Brain pericyte (primary cell): ENCODE results near the gene SIGLEC1.

Source experiments
- DNase-seq: peaks from one replicate; pipeline ENCODE4 v3.0.0-alpha.2; 2012; ENCODE audit warnings: low read depth, low spot score

The SIGLEC1 gene

DNA sequence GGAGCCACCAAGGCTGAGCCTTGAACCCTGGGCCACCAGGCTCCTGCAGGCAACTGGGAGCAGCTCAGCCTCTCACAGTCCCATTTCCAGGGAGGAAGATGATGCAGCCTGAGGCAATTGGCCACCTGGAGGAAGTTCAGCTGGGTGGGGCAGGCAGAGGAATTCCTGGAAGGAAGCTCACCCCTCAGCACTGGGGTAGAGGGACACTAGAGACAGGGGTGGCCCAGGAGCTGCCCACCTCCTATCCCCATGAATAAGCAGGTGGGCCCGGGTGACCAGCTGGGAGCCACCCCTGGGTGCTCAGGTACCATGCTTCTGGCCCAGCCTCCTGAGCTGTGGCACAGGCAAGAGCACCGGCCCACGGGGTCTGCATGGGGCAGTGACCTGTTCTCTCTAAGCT lies 16.5 kb upstream of the SIGLEC1 start:
- no peak for DNase-seq

DNA sequence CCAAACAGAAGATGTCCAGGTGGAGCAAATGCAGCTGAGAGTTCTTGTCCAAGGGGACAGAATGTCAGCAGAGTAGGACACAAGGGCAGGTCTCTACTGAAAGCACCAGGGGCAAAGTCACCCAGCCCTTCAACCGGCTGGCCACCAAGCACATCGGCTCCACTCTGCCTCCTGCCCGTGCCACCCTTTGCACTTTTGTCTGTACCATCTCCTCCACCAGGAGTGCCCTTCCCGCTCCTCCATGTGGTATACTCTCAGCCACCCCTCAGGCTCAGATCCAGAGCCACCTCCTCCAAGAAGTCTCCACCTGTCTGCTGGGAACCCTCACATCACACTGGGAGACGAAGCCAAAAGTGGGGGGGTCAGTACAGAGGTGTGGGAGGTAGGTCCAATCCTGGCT lies 16.0 kb upstream of the SIGLEC1 start:
- no peak for DNase-seq

- DNase-seq: no peak
Observed at GRCh38 chr20:3727401-3728021, 15.1 kb upstream of the SIGLEC1 start.

DNA sequence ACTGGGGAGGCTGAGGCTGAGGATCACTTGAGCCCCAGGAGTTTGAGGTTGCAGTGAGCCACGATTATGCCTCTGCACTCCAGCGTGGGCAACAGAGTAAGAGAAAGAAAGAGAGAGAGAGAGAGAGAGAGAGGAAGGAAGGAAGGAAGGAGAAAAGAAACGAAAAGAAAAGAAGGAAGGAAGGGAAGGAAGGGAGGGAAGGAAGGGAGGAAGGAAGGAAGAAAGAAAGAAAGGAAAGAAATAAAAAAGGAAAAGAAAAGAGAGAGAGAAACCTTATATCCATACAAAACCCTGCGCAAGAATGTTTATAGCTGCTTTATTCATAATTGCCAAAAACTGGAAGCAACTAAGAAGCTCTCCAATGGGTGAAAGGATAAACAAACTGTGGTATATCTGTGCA lies 12.0 kb upstream of the SIGLEC1 start:
- no peak for DNase-seq

- no peak for DNase-seq
Observed at GRCh38 chr20:3723284-3723683, 10.9 kb upstream of the SIGLEC1 start.

DNA sequence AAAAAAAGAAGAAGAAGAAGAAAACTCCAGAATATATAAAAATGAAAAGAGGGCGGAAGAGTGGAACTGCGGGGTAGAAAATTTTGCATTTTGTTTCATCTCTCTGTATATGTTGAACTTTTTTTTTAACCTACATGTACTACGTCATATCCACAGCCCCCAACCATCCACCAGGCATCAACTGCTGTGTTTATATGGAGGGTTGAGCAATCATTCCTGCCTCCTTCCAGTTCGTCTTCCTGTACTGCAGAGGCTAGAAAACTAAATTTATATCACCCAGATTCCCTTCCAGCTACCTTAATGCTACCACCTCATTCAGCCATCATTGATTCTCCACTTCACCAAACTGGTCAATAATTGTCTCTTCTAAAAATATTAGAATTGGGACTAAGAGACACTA lies 9.5 kb upstream of the SIGLEC1 start:
- no peak for DNase-seq

GRCh38 chr20:3720626-3721025 lies 8.2 kb upstream of the SIGLEC1 start:
- DNase-seq: no peak

DNA sequence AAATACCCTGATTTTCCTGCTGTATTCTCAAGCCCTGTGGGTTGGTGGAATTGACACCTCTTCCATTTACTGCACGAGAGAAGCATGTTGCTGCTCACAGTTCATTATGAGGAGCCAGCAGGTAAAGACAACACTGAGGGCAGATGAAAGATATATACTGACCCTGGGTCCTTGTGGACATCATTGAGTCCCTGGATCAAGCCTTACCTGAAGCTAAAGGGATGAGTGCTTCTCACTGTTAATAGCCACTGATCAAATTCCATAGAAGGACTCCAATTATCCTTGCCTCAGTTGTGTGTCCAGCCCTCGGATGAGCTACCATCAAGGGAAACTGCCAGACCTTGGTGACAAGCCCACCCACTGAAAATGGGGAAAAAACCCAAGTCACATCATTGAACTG lies 7.7 kb upstream of the SIGLEC1 start:
- DNase-seq: no peak

DNA sequence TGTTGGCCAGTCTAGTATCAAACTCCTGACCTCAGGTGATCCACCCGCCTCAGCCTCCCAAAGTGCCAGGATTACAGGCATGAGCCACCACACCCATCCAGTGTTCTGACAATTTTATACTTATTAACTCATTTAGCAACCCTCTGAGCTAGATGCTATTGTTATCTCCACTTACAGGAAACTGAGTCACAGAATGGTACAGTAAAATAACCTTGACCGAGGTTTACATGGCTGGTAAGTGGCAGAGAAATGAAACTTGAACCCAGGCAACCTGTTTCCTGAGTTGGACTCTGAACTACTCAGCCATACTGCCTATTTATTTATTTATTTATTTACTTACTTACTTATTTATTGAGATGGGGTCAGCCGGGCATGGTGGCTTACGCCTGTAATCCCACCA lies 6.6 kb upstream of the SIGLEC1 start:
- DNase-seq: no peak

DNA sequence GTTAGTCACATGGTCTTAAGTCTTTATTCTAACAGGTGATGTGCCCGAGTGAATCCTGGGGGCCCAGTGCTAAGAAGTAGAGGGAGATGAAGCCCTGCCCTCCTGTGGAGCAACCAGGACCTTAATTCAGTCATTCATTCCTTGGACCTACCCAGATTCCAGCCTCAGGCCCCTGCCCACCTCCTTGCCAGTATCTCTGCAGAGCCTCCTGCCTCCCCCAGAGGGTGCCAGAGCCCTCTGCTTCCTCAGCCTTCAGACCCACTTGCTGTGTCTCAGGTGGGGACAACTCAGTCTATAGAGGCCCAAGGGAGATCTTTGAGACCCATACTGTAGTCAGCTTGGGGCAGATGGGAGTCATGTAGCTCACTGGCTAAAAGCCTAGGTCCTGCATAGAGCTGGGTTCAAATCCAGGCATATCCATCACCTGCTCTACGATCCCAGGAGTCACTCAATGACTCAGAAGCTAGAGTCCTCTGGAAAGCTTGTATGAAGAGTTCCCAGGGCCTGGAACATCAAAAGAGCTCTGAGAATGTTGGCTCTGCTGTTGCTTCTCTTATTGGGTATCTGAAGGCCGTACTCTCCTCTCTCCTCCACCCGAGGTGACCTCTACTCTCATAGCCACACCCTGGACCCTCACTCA lies 3.9 kb upstream of the SIGLEC1 start:
- no peak for DNase-seq

- DNase-seq: no peak
Observed at GRCh38 chr20:3714092-3714491, 1.7 kb upstream of the SIGLEC1 start.

- DNase-seq: no peak
Observed at GRCh38 chr20:3711484-3711941, 887 bp downstream of the SIGLEC1 start.

GRCh38 chr20:3710703-3711483 lies 1.5 kb downstream of the SIGLEC1 start:
- DNase-seq: no peak

GRCh38 chr20:3710011-3710466 lies 2.4 kb downstream of the SIGLEC1 start:
- DNase-seq: no peak

DNA sequence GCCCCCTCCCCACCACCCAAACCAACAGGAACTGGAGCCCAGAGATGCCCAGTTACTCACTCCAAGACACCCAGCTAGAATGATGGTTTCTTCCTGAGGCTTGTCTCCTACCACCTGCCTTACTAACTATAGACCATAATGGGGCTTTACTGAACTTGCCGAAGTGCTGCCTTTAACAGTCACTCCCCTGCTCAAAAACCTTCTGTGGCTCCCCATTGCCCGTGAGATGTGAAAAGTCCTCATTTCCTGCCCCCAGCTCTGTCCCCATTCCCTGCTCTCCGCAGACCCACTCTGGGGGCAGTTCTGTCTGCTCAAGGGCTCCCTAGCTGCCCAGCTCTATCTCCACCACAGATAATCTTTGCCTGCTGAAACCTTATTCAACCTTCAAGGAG lies 4.9 kb downstream of the SIGLEC1 start:
- DNase-seq: no peak

DNA sequence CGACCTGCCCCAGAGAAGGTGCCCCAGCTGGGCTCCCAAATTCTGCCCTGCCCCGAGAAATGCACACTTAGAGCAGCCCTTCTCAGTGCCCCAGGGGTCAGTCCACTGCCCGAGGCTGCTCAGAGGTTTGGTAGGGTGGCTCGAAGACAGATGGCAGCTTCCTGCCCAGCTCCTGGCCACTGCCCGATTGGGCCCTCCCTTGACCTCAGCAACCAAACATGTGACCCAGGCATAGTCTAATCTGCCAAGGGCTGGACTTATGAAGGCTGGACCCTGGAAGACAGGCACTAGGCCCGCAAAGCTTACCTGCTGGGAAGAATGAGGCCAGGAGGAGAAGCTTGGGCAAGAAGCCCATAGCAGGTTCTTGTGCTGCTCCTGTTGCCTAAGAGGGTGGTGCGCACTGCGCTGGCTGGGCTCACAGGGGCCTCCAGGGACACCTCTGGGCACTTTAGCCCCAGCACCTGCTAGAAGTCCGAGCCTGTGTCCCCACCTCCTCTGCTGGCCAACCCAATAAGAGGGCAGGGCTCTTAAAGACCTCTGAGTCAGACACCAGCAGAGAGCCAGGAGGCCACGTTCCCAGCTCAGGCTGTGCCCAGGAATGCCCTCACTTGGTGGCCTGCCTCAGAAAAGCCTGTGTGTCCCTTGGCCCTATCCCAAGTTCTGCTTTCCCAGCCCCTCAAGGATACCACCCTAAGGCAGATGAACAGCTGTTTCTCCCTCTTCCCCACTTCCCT lies 5.5 kb downstream of the SIGLEC1 start:
- no peak for DNase-seq

DNA sequence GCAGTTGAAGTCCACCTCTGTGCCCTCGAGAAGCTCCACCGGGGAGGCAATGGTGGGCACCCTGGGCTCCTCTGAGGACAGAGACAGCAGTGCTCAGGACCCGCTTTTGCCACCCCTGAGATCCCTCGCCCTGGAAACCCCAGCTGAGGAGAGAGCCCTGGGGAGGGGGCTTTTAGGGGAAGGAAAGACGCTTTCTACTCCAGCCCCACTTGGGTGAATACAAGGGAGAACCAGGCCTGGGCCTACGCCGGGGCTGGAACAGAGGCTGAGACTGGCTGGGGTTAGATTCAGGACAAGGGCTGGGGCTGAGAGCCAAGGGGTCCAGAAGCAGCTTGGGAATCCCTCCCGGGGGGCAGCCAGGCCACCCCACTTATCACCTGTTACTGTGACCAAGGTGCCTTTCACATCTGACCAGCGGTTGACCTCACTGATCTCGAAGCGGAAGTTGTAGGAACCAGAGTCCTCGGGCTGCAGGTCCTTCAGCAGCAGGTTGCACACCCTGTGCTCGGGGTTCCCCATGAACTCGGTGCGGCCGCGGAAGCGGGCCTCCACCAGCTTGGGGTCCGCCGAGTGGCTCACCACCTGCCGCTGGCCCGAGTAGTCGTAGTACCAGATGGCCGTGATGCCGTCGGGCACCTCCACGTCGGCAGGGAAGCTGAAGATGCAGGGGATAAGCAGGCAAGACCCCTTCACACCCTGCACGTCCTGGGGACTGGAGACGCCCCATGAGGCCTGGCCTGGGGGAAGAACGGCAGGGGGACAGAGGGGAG lies 6.2 kb downstream of the SIGLEC1 start:
- DNase-seq: no peak

DNA sequence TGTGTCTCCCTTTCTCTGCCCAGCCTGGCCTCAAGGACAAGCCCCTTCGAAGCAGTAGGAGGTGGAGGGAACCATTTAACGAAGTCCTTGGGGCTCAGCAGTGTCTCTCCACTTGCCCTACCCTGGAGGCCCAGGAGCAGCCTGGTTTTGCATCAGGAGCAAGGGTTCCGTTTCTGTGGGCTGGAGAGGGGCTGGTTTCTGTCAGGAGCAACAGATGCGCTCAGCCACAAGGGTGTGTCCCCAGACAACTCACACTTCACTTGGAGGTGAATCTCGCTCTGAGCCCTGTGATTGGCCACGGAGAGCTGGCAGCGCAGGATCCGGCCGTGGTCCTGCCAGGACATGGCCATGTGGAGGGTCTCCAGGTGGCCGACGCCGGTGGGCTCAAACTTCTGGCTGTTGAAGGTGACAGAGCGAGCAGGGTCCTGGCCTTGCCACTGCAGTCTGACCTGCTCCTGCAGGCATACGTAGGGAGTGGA lies 6.9 kb downstream of the SIGLEC1 start:
- DNase-seq: no peak

DNA sequence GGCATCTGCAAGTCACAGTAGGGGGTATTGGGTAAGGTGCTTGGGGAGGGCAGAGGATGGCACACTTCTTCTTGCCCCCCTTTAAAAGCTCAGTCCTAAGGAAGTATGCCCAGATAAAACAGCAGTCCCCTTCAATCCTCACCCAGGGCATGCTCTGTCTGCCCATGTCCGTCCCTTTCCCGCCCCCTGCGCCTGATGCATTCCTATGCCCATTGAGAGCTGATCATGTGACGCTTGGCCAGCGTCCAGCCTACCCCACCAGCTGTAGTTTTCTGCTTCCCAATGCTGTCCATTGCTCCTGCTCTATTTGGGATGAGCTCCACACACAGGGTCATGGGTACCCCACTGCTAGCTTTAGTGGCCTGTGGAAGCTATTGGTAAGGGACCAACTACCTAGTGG lies 8.3 kb downstream of the SIGLEC1 start:
- no peak for DNase-seq

DNA sequence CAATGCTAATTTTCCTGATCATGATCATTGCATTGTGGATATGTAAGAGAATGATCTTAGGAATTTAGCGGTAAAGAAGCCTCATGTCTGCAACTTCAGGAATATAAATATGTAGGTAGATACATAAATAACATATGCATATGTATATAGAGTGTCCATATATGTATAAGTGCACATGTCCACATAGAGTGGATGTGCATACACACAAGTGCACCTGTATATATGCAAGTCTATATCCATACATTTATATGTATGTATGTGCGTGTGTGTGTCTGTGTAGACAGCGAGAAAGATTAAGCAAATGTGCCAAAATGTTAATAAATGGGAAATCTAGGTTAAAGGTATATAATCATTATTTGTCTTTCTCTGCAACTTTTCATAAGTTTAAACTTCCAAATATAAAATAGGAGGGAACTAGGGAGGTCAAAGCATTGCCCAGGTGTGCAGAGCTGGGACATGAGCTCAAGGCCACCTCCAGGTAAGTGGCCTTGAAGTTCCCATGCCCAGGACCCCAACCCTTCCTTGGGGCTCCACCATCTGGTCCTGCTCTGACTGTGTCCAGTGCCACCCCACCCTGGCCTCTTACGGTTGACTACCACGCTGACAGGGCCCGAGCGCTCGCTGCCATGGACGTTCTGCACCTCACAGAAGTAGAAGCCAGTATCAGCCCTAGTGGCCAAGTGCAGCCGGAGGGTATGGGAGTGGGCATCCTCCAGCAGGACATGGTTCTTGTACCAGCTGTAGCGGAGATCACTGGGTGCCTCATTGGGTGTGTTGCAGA lies 9.6 kb downstream of the SIGLEC1 start:
- DNase-seq: no peak
